B cell (primary cell): ENCODE measurements around the gene TEAD3.

ENCODE experiments used
- CTCF ChIP-seq: fragments of 200-600 bp; IDR thresholded peaks from one replicate; pipeline ENCODE4 v1.8.0; 2022; ENCODE audit warnings: antibody characterized with exemption, mild to moderate bottlenecking
- EZH2 ChIP-seq: IDR thresholded peaks from 2 replicates; pipeline ENCODE4 v1.6.1; 2012; ENCODE audit warnings: borderline replicate concordance, low read depth, mild to moderate bottlenecking, moderate library complexity, low read length; ENCODE audit not compliant: insufficient read depth, poor library complexity, severe bottlenecking

GRCh38 chr6:35496036-35496840, 641 bp downstream of the TEAD3 start:
- no peak for TF ChIP-seq EZH2
- TF ChIP-seq CTCF: no peak
